ENCODE data around the gene CREBRF.
"Not testable (repeated sequence)": the region's sequence is repeated elsewhere in the genome, so short reads cannot be mapped to it uniquely, and the experiment has no call there.

Gene CREBRF

GRCh38 chr5:173035904-173036707, 20.0 kb upstream of the CREBRF start:
- no peak for DNase-seq

- DNase-seq, result no peak
These were observed 17.0 kb upstream of the CREBRF start for GRCh38 chr5:173039188-173039587.

- DNase-seq, result no peak
These were observed 16.2 kb upstream of the CREBRF start for GRCh38 chr5:173039964-173040363.

- DNase-seq, result no peak
These were observed 14.0 kb upstream of the CREBRF start for GRCh38 chr5:173041881-173042762.

GRCh38 chr5:173042763-173043107, 13.4 kb upstream of the CREBRF start:
- DNase-seq, result no peak

GRCh38 chr5:173045474-173045873, 10.7 kb upstream of the CREBRF start:
- no peak for DNase-seq

- not testable (repeated sequence) for DNase-seq
These were observed 8.9 kb upstream of the CREBRF start for GRCh38 chr5:173047096-173047837.

- DNase-seq, result no peak
These were observed 8.4 kb upstream of the CREBRF start for GRCh38 chr5:173047838-173048105.

- DNase-seq, result no peak
These were observed 5.4 kb upstream of the CREBRF start for GRCh38 chr5:173050791-173051190.

- DNase-seq, result no peak
These were observed 4.4 kb upstream of the CREBRF start for GRCh38 chr5:173051746-173052145.

- DNase-seq, result no peak
These were observed 3.1 kb upstream of the CREBRF start for GRCh38 chr5:173053041-173053440.

GRCh38 chr5:173055042-173055721, 970 bp upstream of the CREBRF start:
- DNase-seq, result no peak

GRCh38 chr5:173055722-173055982, 500 bp upstream of the CREBRF start:
- DNase-seq, result no peak

GRCh38 chr5:173056783-173057061, 570 bp downstream of the CREBRF start:
- DNase-seq, result no peak

GRCh38 chr5:173057062-173057924, 1.1 kb downstream of the CREBRF start:
- DNase-seq, result peak; percentile 88

GRCh38 chr5:173062141-173062540, 6.0 kb downstream of the CREBRF start:
- DNase-seq, result no peak

- DNase-seq, result no peak
These were observed 9.0 kb downstream of the CREBRF start for GRCh38 chr5:173065155-173065554.

GRCh38 chr5:173069671-173070070, 13.5 kb downstream of the CREBRF start:
- DNase-seq, result no peak

- no peak for DNase-seq
These were observed 19.1 kb downstream of the CREBRF start for GRCh38 chr5:173075137-173075843.

- no peak for DNase-seq
These were observed 19.8 kb downstream of the CREBRF start for GRCh38 chr5:173075970-173076369.

- DNase-seq, result not testable (repeated sequence)
These were observed 20.3 kb downstream of the CREBRF start for GRCh38 chr5:173076471-173076870.

- DNase-seq, result no peak
These were observed 22.7 kb downstream of the CREBRF start for GRCh38 chr5:173078878-173079277.
